ENCODE data around the gene CRCP.

- TF ChIP-seq PBX3 (IDR thresholded peaks at IDR 0.05) (no peak), MAX (IDR thresholded peaks at IDR 0.05) (no peak), POLR2A (IDR thresholded peaks at IDR 0.05; ENCODE audit: low read length) (no peak), CTCF (IDR thresholded peaks at IDR 0.05) (no peak), NFE2L2 (conservative IDR thresholded peaks at IDR 0.05; ENCODE audit: low read length) (no peak), CHD4 (IDR thresholded peaks at IDR 0.05; ENCODE audit: borderline replicate concordance) (no peak), USF2 (IDR thresholded peaks at IDR 0.05) (no peak), RAD21 (conservative IDR thresholded peaks at IDR 0.05 in 1 of 2, IDR thresholded peaks at IDR 0.05 in 1 of 2) (no peak), HMGXB4 (CRISPR knock-in tag; IDR thresholded peaks at IDR 0.05; ENCODE audit: borderline replicate concordance) (no peak), JUNB (IDR thresholded peaks at IDR 0.05) (no peak)
These were observed 19.6 kb upstream of the CRCP start for GRCh38 chr7:66095010-66095409.

Data from A549 (cell line).